K562 (cell line): ENCODE measurements around the gene DHRS13. TPM values are rescaled to one million over a fixed set of nuclear protein-coding genes. Genes with fewer than 3 reads are reported as not detected.

Experiments used
- CHD2 ChIP-seq: IDR thresholded peaks from 2 replicates; pipeline ENCODE4 v1.6.1; 2011; ENCODE audit warnings: low read depth, low read length
- ELF2 ChIP-seq: fragments of 250-450 bp; sonication (Bioruptor Pico); IDR thresholded peaks from 2 replicates; pipeline ENCODE4 v1.5.0; 2021; ENCODE audit warnings: mild to moderate bottlenecking
- ETS2 ChIP-seq: IDR thresholded peaks from 2 replicates; pipeline ENCODE4 v1.6.1; 2016; ENCODE audit warnings: borderline replicate concordance, missing genetic modification characterization, mild to moderate bottlenecking, moderate library complexity, missing compliant biosample characterization; ENCODE audit not compliant: poor library complexity, severe bottlenecking
- GATAD2B ChIP-seq: fragments of 450-650 bp; IDR thresholded peaks from 2 replicates; pipeline ENCODE4 v1.6.1; 2017; ENCODE audit warnings: mild to moderate bottlenecking, borderline replicate concordance
- NCOR1 ChIP-seq: fragments of 450-650 bp; IDR thresholded peaks from 2 replicates; pipeline ENCODE4 v1.6.1; 2016; ENCODE audit warnings: mild to moderate bottlenecking, moderate library complexity
- PHTF2 ChIP-seq: fragments of 250-450 bp; sonication (Bioruptor Pico); IDR thresholded peaks from 2 replicates; pipeline ENCODE4 v1.5.0; 2021; ENCODE audit warnings: mild to moderate bottlenecking
- RBM39 ChIP-seq: fragments of 200-400 bp; formaldehyde crosslinking; optimal IDR thresholded peaks from 2 replicates; pipeline ENCODE3; 2018; ENCODE audit warnings: low read depth, low read length
- STAT5B ChIP-seq: fragments of 250-450 bp; sonication (Bioruptor Pico); IDR thresholded peaks from 2 replicates; pipeline ENCODE4 v1.8.0; 2021; ENCODE audit warnings: mild to moderate bottlenecking, inconsistent platforms
- TGIF2 ChIP-seq: sonication (generic); formaldehyde crosslinking; IDR thresholded peaks from 2 replicates; pipeline ENCODE4 v1.8.1; 2022; ENCODE audit warnings: mild to moderate bottlenecking, missing genetic modification reagents, moderate library complexity
- XRCC5 ChIP-seq: fragments of 200-400 bp; formaldehyde crosslinking; IDR thresholded peaks from 2 replicates; pipeline ENCODE4 v1.6.1; 2017; ENCODE audit warnings: low read depth, mild to moderate bottlenecking, low read length
- ZNF41 ChIP-seq: fragments of 250-450 bp; sonication (Bioruptor Pico); conservative IDR thresholded peaks from 2 replicates; pipeline ENCODE4 v1.4.0; 2020; ENCODE audit warnings: mild to moderate bottlenecking
- polyA plus RNA-seq, 8 experiments: library from polyadenylated mRNA; depleted of rRNA in 4 of 8; stranded (reverse) in 5 of 8; unstranded in 3 of 8; fragments of >200 nt; fragmentation: Nextera tagmentation in 2 of 8; fragmentation: Illumina TruSeq in 1 of 8; extraction: Ambion mirVana in 2 of 8; extraction: Trizol in 1 of 8; gene quantifications; 2 replicates each; pipeline versions ENCODE4 v1.2.1 to v1.2.3, GENCODE V29; 2011 to 2014; ENCODE audit warnings: inconsistent platforms in 1 of 8, missing spikeins in 1 of 8
- total RNA-seq, 7 experiments: library from RNA; depleted of rRNA in 6 of 7; stranded (reverse); fragments of >200 nt in 6 of 7; fragmentation: Illumina TruSeq in 2 of 7; extraction: Trizol in 2 of 7; gene quantifications; 2 replicates each; pipeline versions ENCODE4 v1.2.1 to v1.2.3, GENCODE V29; 2011 to 2021; ENCODE audit warnings: low replicate concordance in 1 of 7
- TF ChIP-seq, protein P1 (sequence below), 2 experiments: fragments of 450-650 bp in 1 of 2; sonication (generic) in 1 of 2; formaldehyde crosslinking in 1 of 2; IDR thresholded peaks in 1 of 2; conservative IDR thresholded peaks in 1 of 2; 2 replicates each; pipeline versions ENCODE4 v1.6.1 to v1.8.1; 2016 to 2023; ENCODE audit warnings: mild to moderate bottlenecking in 2 of 2, moderate library complexity in 2 of 2, inconsistent platforms in 1 of 2, missing genetic modification reagents in 1 of 2
- TF ChIP-seq, protein P2 (sequence below): sonication (generic); formaldehyde crosslinking; IDR thresholded peaks from 2 replicates; pipeline ENCODE4 v1.8.0; 2022; ENCODE audit warnings: missing genetic modification reagents, mild to moderate bottlenecking, moderate library complexity, borderline replicate concordance
- TF ChIP-seq, protein P3 (sequence below): fragments of 250-450 bp; sonication (Bioruptor Pico); IDR thresholded peaks from 2 replicates; pipeline ENCODE4 v1.9.0; 2021; ENCODE audit warnings: mild to moderate bottlenecking, inconsistent platforms

The DHRS13 gene
- total and polyA plus RNA-seq, 9 of the 15 experiments (the other 6 are each of a cell fraction or from before 2014, with no cell fraction given) = 0.32 to 52.3 (median 34.3) TPM; not detected in 1

DNA sequence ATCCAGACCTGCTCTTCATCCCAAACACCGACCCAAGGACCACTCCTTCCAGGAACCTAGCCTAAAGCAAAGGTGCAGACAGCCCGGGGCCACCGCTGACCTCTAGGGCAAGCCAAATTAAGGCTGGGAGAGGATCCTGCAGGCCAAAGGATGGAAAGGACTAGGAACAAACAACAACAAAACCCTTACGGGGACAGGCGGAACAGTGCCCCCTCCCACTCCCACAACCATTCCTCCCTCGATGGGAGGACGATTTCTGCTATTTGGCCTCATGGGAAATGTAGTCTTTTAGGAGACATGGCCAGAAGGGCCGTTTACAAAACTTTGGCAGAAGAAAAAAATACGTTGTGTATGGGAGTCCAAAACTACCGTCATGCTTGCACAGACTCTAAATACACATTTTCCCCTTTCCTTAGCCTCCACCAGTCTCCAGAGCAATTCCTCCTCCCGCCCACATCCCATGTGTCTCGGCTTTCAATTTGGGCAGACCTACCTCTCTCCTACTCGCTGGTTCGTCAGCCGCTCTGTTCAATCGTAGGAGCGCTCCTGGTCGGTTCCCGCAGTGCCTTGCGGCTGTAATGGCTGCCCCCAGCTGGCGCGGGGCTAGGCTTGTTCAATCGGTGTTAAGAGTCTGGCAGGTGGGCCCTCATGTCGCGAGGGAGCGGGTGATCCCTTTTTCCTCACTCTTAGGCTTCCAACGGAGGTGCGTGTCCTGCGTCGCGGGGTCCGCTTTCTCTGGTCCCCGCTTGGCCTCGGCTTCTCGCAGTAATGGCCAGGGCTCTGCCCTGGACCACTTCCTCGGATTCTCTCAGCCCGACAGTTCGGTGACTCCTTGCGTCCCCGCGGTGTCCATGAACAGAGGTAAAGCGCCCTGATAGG is 48.2 kb downstream of the DHRS13 start, which contains the start of gene ERAL1 (continued):
- no peak; the same call in 1 of the 2 replicates for TF ChIP-seq TGIF2 (CRISPR knock-in tag)
- TF ChIP-seq CHD2 = peak; percentile 60
- TF ChIP-seq RBM39 = no peak
- TF ChIP-seq XRCC5 = no peak
- no peak for TF ChIP-seq NCOR1
- TF ChIP-seq PHTF2 = no peak
- no peak for TF ChIP-seq STAT5B
- TF ChIP-seq, protein P1, sequence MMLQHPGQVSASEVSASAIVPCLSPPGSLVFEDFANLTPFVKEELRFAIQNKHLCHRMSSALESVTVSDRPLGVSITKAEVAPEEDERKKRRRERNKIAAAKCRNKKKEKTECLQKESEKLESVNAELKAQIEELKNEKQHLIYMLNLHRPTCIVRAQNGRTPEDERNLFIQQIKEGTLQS (IDR thresholded peaks at IDR 0.05) = no peak
- TF ChIP-seq, protein P1 (CRISPR knock-in tag; conservative IDR thresholded peaks at IDR 0.05) = no peak; the same call in 1 of the 2 replicates
- no peak for TF ChIP-seq ETS2 (tag)
- 0 out of 2 replicates have a peak, but pooled peaks have one; percentile 29 for TF ChIP-seq ELF2
- TF ChIP-seq, protein P2, sequence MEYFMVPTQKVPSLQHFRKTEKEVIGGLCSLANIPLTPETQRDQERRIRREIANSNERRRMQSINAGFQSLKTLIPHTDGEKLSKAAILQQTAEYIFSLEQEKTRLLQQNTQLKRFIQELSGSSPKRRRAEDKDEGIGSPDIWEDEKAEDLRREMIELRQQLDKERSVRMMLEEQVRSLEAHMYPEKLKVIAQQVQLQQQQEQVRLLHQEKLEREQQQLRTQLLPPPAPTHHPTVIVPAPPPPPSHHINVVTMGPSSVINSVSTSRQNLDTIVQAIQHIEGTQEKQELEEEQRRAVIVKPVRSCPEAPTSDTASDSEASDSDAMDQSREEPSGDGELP (CRISPR knock-in tag) = peak; percentile 99
- TF ChIP-seq, protein P3, sequence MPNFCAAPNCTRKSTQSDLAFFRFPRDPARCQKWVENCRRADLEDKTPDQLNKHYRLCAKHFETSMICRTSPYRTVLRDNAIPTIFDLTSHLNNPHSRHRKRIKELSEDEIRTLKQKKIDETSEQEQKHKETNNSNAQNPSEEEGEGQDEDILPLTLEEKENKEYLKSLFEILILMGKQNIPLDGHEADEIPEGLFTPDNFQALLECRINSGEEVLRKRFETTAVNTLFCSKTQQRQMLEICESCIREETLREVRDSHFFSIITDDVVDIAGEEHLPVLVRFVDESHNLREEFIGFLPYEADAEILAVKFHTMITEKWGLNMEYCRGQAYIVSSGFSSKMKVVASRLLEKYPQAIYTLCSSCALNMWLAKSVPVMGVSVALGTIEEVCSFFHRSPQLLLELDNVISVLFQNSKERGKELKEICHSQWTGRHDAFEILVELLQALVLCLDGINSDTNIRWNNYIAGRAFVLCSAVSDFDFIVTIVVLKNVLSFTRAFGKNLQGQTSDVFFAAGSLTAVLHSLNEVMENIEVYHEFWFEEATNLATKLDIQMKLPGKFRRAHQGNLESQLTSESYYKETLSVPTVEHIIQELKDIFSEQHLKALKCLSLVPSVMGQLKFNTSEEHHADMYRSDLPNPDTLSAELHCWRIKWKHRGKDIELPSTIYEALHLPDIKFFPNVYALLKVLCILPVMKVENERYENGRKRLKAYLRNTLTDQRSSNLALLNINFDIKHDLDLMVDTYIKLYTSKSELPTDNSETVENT (CRISPR knock-in tag) = peak; percentile 77; the same call in 1 of the 2 replicates
- no peak for TF ChIP-seq ZNF41
- no peak for TF ChIP-seq GATAD2B
